GM12873 (cell line): ENCODE data around the gene GRXCR2.

Experiments
- CTCF ChIP-seq: IDR thresholded peaks from 2 replicates; pipeline ENCODE4 v1.5.1; 2012; ENCODE audit warnings: low read depth, mild to moderate bottlenecking, moderate library complexity, low read length, control low read depth; ENCODE audit not compliant: insufficient read depth; ENCODE audit errors: missing control alignments

GRXCR2 gene

DNA sequence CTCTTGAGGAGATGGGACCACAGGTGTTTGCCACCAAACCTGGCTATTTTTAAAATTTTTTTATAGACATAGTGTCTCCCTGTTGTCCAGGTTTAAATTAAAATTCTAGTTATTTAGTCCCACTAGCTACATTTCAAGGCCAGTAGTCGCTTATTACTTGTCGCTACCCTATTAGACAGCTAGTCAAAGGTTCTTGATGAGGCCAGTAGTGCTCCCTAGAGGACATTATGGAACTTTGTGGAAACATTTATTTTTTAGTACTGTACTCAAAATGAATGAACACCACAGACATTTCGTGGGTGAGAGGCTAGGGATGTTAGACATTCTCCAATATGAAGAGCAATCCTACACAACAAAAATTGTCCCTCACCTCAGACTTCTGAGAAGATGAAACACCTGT, 14.4 kb upstream of the GRXCR2 start:
- no peak for TF ChIP-seq CTCF

GRCh38 chr5:145874765-145875164, 2.0 kb upstream of the GRXCR2 start:
- TF ChIP-seq CTCF: no peak

DNA sequence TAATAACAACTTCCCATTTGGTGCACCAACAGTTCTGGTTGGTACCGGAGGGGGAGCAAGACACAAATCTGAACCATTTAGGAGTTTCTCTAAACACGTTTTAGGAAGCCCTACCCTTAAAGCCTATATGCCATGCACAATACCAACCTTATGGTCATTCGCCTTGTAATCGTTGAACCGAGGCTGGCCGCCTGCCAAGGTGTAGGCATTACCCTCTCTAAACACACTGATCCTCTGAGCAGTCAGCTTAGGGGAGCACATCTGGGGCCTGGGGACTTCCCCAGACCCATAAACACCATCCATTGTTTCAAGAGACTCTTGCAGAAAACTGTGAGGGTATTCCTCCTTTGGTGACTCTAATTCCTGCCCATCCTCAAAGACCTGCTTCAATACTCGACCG, 328 bp downstream of the GRXCR2 start:
- no peak for TF ChIP-seq CTCF

DNA sequence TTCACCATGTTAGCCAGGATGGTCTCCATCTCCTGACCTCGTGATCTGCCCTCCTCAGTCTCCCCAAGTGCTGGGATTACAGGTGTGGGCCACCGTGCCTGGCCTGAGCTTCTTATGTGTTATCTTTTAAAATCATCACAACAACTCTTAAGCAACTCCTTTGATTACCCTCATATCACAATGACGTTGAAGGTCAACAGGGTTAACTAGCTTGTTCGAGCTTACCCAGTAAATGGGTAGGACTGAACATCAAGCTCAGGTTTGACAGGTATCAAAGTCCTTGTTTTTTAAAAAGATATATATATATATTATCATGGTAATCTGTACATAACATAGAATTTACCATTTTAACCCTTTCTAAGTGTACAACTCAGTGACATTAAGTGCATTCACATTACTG, 3.1 kb downstream of the GRXCR2 start:
- TF ChIP-seq CTCF: no peak

- TF ChIP-seq CTCF: no peak
Measured at GRCh38 chr5:145867806-145868205, 5.0 kb downstream of the GRXCR2 start.

- no peak for TF ChIP-seq CTCF
Measured at GRCh38 chr5:145863003-145863402, 9.8 kb downstream of the GRXCR2 start.

DNA sequence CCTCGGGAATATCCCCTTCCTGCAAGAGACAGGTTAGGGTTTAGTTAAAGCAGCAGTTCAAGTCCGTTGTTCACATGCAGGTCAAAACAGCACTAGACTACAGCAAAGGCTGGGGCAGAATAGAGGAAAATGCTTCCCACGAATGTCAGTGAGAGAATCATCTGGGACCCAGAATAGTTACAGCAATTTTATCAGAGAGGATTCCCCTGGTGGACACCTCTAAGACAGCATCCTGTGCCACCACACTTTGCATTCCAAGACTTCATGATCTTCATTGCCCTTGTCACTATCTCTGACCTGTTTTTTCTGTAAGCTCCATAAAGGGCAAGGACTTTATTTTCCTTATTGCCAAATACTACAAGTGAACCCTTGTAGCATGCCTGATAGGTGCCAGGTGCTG, 12.9 kb downstream of the GRXCR2 start:
- TF ChIP-seq CTCF: peak; percentile 35
